ENCODE data around the gene CAMSAP2. TPM values are rescaled to one million over a fixed set of nuclear protein-coding genes. Genes with fewer than 3 reads are reported as not detected.

The CAMSAP2 gene
- total and polyA plus RNA-seq, 2 of the 8 experiments (the other 6 are each of a cell fraction or from before 2014, with no cell fraction given): 4.2 to 27.6 TPM

DNA sequence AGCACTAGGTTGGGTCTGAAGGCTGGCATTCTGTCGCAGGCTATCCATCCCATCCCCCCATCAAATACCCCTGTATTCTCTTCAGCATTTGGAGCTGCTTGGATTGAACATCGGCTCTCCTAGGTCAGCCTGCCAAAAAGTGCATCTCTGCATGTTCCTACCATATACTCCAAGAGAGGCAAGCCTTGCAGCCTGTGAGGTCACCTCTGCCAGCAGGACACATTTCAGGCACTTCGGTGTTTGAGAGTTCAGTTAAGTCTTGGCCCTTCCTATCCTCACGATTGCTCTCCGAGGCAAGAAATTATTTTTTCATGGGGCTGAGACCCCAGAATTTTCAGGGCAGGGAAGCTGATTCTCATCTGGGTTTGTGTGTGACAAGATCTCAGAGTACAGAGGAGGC, 136.7 kb downstream of the CAMSAP2 start:
- H3K27me3 ChIP-seq (replicated peaks in 1 of 4; ENCODE audit: control insufficient read depth in 3 of 4, extremely low read depth in 1 of 4, insufficient read depth in 3 of 4, low read length in 3 of 4): no peaks in the 10 kb centered on the region
- no peak for TF ChIP-seq ASH2L (IDR thresholded peaks at IDR 0.05; ENCODE audit: low read length)
- TF ChIP-seq POLR2AphosphoS5 (IDR thresholded peaks at IDR 0.05; ENCODE audit: low read depth, low read length): no peak
- TF ChIP-seq HDAC6 (IDR thresholded peaks at IDR 0.05; ENCODE audit: low read depth, low read length): no peak
- TF ChIP-seq ZNF274 (IDR thresholded peaks at IDR 0.05; ENCODE audit: borderline replicate concordance, extremely low read depth, low read length): no peak
- no peak for TF ChIP-seq KDM1A (IDR thresholded peaks at IDR 0.05; ENCODE audit: borderline replicate concordance, low read length)
- no peak for TF ChIP-seq RBBP5 (IDR thresholded peaks at IDR 0.05; ENCODE audit: borderline replicate concordance, low read depth, low read length)
- no peak for TF ChIP-seq TBP (IDR thresholded peaks at IDR 0.05; ENCODE audit: low read depth, low read length)
- TF ChIP-seq BCL11A (IDR thresholded peaks at IDR 0.05; ENCODE audit: low read depth in 2 of 2, low read length in 2 of 2): no peak
- TF ChIP-seq ATF2 (IDR thresholded peaks at IDR 0.05; ENCODE audit: low read length): no peak
- no peak for TF ChIP-seq CTCF (IDR thresholded peaks at IDR 0.05; ENCODE audit: control extremely low read depth in 1 of 3, insufficient read depth in 1 of 3, low read depth in 1 of 3, low read length in 3 of 3)

More for the DNA sequence above, 136.7 kb downstream of the CAMSAP2 start:
- Histone ChIP-seq H2BK120ac (replicated peaks; ENCODE audit: low read depth, low read length) (no peak overlapping the region), H2AK5ac (ENCODE audit: low read depth, low read length) (no peak overlapping the region), H3K4me2 (ENCODE audit: insufficient read depth in 1 of 2, low read depth in 2 of 2, low read length in 2 of 2) (no peak overlapping the region; a peak in 1 of 4 replicates), H3K9me3 (ENCODE audit: insufficient read depth in 2 of 2, low read depth in 1 of 2, low read length in 1 of 2) (no peaks in the 10 kb centered on the region), H3K14ac (ENCODE audit: insufficient read length) (no peak overlapping the region), H3K56ac (replicated peaks; ENCODE audit: insufficient read length, low read depth, low read length) (no peak overlapping the region), H4K8ac (ENCODE audit: extremely low read depth, insufficient read depth, low read length) (no peak overlapping the region), H3K79me2 (ENCODE audit: control insufficient read depth in 1 of 2, insufficient read depth in 2 of 2, low read length in 2 of 2) (no peaks in the 10 kb centered on the region), H4K5ac (ENCODE audit: insufficient read length, low read depth, low read length) (no peak overlapping the region), H2BK12ac (ENCODE audit: low read depth, low read length) (no peak overlapping the region), H2AFZ (ENCODE audit: low read length) (peak overlapping the region; percentile 47), H3K9ac (replicated peaks in 1 of 4; ENCODE audit: extremely low read depth in 1 of 4, low read depth in 3 of 4, low read length in 3 of 4) (no peak overlapping the region), H3K4me3 (ENCODE audit: extremely low read depth in 1 of 4, insufficient read depth in 2 of 4, low read depth in 3 of 4, low read length in 4 of 4) (no peak overlapping the region), H3K23ac (ENCODE audit: insufficient read length) (no peak overlapping the region), H3K23me2 (ENCODE audit: low read depth, low read length) (no peaks in the 10 kb centered on the region), H3K18ac (ENCODE audit: extremely low read depth, low read length) (no peak overlapping the region), H3K79me1 (ENCODE audit: low read depth, low read length) (no peaks in the 10 kb centered on the region), H3K27ac (ENCODE audit: low read depth, low read length) (no peak overlapping the region), H2BK20ac (ENCODE audit: low read length) (no peak overlapping the region), H3K4ac (replicated peaks; ENCODE audit: insufficient read length, low read depth, low read length) (no peak overlapping the region), H4K20me1 (replicated peaks in 1 of 2; ENCODE audit: control insufficient read depth in 1 of 2, insufficient read depth in 2 of 2, low read length in 2 of 2) (no peaks in the 10 kb centered on the region), H3K4me1 (replicated peaks in 1 of 4; ENCODE audit: control insufficient read depth in 3 of 4, insufficient read depth in 4 of 4, low read length in 3 of 4) (peaks cover 0 to 8% (median 4%) of the 10 kb centered on the region in 4 experiments; a peak in 4 of 7 replicates), H3K36me3 (ENCODE audit: control insufficient read depth in 2 of 4, insufficient read depth in 4 of 4, low read length in 3 of 4) (no peaks in the 10 kb centered on the region), H2BK15ac (ENCODE audit: low read length) (no peak overlapping the region), H4K91ac (replicated peaks; ENCODE audit: insufficient read length, low read length) (no peak overlapping the region), H2BK5ac (ENCODE audit: low read depth, low read length) (no peak overlapping the region)
- DNase-seq (ENCODE audit: low read depth in 1 of 2, low spot score in 2 of 2): peak in 1 of 2 experiments; percentile 32
- CTCF ChIA-PET (ENCODE audit: partially characterized antibody): interaction anchor here (0.8 to 2.5 kb wide), 7 partner anchors 9 to 533 kb away, joined by 3 to 7 read pairs (median 3); no protein-coding TSS in a partner anchor
- POLR2A ChIA-PET (ENCODE audit: partially characterized antibody): interaction anchor here (1.3 to 7.9 kb wide), 2 partner anchors 15 to 254 kb away, joined by 3 to 68 read pairs; partner anchors contain the start of gene KIF14
- FAIRE-seq: no peak
- 83% methylated on average over 5 of the region's 5 CpGs; no CpG with 5 or more reads in 1 of the 2 experiments for WGBS, 2 experiments (ENCODE audit: extremely low coverage in 1 of 2, insufficient coverage in 1 of 2, insufficient read length in 1 of 2, insufficient replicate concordance in 2 of 2, low coverage in 1 of 2, low lambda C conversion rate in 2 of 2, missing lambda C conversion rate in 1 of 2)
